Tibial nerve (tissue), 4 donors: ENCODE results near the gene SPTLC2. TPM values are rescaled to one million over a fixed set of nuclear protein-coding genes. Genes with fewer than 3 reads are reported as not detected.
A peak's percentile ranks its signal among the peaks of the same experiment; 100 is the strongest.
"Not testable (repeated sequence)": the region's sequence is repeated elsewhere in the genome, so short reads cannot be mapped to it uniquely, and the experiment has no call there.

Experiments
- DNase-seq, 2 donors: peaks; one replicate each; pipeline ENCODE4 v3.0.0-alpha.2; 2019; ENCODE audit warnings: low spot score in 2 of 2
- H3K27ac ChIP-seq, 4 donors: fragments of 200-600 bp; sonication (generic) in 3 of 4; one replicate each; pipeline ENCODE4 v1.5.1; 2017 to 2019; ENCODE audit warnings: mild to moderate bottlenecking in 1 of 4
- H3K27me3 ChIP-seq, 2 donors: fragments of 200-600 bp; sonication (generic) in 1 of 2; one replicate each; pipeline versions ENCODE4 v1.5.1 to v1.6.0; 2017 to 2019
- H3K36me3 ChIP-seq, 3 donors: fragments of 200-600 bp; sonication (generic); one replicate each; pipeline ENCODE4 v1.5.1; 2018 to 2019
- H3K4me1 ChIP-seq, 4 donors: fragments of 200-600 bp; sonication (generic) in 3 of 4; one replicate each; pipeline ENCODE4 v1.5.1; 2017 to 2019
- H3K4me3 ChIP-seq, 4 donors: fragments of 200-600 bp; sonication (generic) in 3 of 4; one replicate each; pipeline ENCODE4 v1.5.1; 2017 to 2019; ENCODE audit warnings: mild to moderate bottlenecking in 1 of 4, moderate library complexity in 1 of 4
- H3K9me3 ChIP-seq, 4 donors: fragments of 200-600 bp; sonication (generic) in 3 of 4; one replicate each; pipeline ENCODE4 v1.5.1; 2017 to 2019
- EP300 ChIP-seq, 2 donors: sonication (generic); formaldehyde crosslinking; IDR thresholded peaks; one replicate each; pipeline ENCODE4 v1.6.1; 2017; ENCODE audit warnings: antibody characterized with exemption in 2 of 2, mild to moderate bottlenecking in 1 of 2
- POLR2A ChIP-seq, 2 donors: fragments of 450-650 bp; IDR thresholded peaks; one replicate each; pipeline ENCODE4 v1.6.1; 2017; ENCODE audit warnings: antibody characterized with exemption in 2 of 2, mild to moderate bottlenecking in 2 of 2, moderate library complexity in 2 of 2
- WGBS, 2 donors: methylation state at CpG; one replicate each; pipeline ENCODE4 v1.1.5; 2018; 5-methylcytosine and 5-hydroxymethylcytosine counted together
- total RNA-seq, 4 donors: library from RNA; depleted of rRNA; stranded (reverse); fragments of >200 nt; gene quantifications; one replicate each; pipeline ENCODE4 v1.1.0, GENCODE V29; 2016
- TF ChIP-seq, protein P1 (sequence below), 5 experiments: fragments of 200-600 bp in 3 of 5; fragments of 450-650 bp in 2 of 5; sonication (generic) in 3 of 5; IDR thresholded peaks; one replicate each; pipeline ENCODE4 v1.5.1; 2016 to 2019; ENCODE audit warnings: antibody characterized with exemption in 5 of 5, mild to moderate bottlenecking in 3 of 5, moderate library complexity in 2 of 5

The SPTLC2 gene, protein sequence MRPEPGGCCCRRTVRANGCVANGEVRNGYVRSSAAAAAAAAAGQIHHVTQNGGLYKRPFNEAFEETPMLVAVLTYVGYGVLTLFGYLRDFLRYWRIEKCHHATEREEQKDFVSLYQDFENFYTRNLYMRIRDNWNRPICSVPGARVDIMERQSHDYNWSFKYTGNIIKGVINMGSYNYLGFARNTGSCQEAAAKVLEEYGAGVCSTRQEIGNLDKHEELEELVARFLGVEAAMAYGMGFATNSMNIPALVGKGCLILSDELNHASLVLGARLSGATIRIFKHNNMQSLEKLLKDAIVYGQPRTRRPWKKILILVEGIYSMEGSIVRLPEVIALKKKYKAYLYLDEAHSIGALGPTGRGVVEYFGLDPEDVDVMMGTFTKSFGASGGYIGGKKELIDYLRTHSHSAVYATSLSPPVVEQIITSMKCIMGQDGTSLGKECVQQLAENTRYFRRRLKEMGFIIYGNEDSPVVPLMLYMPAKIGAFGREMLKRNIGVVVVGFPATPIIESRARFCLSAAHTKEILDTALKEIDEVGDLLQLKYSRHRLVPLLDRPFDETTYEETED
- total RNA-seq, result 10 to 100 TPM; 25.5 to 45.2 (median 29.7) TPM

DNA sequence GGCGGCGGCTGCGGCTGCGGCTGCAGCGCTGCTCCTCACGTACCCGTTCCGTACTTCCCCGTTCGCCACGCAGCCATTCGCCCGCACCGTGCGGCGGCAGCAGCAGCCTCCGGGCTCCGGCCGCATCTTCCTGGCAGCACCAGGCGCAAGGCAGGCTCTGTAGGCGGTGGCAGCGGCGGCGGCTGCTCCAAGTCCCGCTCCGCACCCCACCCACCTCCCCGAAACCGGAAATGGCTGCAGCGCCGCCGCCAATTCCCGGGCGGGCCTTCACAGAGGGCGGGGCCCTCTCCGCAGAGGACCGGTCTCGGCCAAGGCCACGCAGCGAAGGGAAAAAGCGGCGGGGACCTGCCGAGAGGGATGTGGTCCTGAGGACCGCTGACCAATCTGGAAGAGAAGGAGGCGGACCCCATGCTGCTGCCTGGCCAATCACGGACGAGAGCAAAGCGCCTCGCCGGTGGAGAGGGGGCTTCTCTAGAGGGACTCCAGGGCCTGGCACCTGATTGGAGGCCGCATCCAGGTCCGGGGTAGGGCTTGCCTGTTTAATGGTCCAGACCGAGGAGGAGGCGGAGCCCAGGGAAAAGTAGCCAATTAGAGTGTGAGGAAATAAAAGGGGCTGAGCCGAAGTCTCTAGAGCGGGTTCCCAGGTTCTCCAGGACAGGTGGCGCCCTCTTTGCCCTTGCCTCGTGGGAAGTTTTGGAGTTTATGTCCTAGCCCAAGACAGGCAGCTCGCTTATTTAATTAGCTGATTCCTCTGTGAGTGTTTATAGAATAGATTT lies at the start of gene SPTLC2:
SPTLC2 (minus strand) TSS at position 184 of the 776 bp plus-strand sequence; CDS start at position 126, 58 bp downstream.
- H3K9me3 ChIP-seq, result no peaks in the 10 kb centered on the region
- H3K27ac ChIP-seq, result peak within 1 kb of the TSS; percentile 65 to 90 (median 85)
- no peaks in the 10 kb centered on the region for H3K27me3 ChIP-seq
- peak; percentile 93 to 94 for DNase-seq
- WGBS, 2 donors, result 0 to 2% methylated on average over 23 to 35 of the region's 58 CpGs
- no peaks in the 10 kb centered on the region for H3K36me3 ChIP-seq
- TF ChIP-seq POLR2A (IDR thresholded peaks at IDR 0.05) (peak; percentile 70 to 73), EP300 (IDR thresholded peaks at IDR 0.05) (peak; percentile 84 to 93)
- TF ChIP-seq, protein P1, sequence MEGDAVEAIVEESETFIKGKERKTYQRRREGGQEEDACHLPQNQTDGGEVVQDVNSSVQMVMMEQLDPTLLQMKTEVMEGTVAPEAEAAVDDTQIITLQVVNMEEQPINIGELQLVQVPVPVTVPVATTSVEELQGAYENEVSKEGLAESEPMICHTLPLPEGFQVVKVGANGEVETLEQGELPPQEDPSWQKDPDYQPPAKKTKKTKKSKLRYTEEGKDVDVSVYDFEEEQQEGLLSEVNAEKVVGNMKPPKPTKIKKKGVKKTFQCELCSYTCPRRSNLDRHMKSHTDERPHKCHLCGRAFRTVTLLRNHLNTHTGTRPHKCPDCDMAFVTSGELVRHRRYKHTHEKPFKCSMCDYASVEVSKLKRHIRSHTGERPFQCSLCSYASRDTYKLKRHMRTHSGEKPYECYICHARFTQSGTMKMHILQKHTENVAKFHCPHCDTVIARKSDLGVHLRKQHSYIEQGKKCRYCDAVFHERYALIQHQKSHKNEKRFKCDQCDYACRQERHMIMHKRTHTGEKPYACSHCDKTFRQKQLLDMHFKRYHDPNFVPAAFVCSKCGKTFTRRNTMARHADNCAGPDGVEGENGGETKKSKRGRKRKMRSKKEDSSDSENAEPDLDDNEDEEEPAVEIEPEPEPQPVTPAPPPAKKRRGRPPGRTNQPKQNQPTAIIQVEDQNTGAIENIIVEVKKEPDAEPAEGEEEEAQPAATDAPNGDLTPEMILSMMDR (IDR thresholded peaks at IDR 0.05), result peak in 2 of 5 experiments; percentile 13 to 55
- H3K4me3 ChIP-seq, result peak within 1 kb of the TSS; percentile 78 to 95 (median 90)
- peaks cover 0 to 41% (median 11%) of the 10 kb centered on the region in 4 donors for H3K4me1 ChIP-seq

DNA sequence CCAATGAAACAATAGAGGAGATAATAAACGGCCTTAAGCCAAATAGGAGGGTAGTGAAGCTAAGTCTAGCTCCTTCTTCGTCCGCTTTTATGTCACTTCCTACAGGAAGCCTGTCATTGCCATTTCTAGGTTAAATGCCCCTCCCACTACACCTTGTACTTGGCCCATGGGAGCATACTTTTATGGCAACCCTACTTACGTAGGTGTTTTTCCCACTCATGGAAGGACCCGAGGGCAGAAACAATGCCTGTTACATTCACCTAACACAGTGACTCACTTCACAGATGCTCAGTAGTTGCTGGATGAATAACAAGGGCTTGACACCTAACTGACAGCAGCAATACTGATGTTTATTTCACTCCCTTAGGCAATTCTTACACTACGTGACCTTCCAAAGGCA lies 46.9 kb upstream of the SPTLC2 start:
- H3K27ac ChIP-seq, result peak overlapping the region in 2 of 4 donors; percentile 58 to 71
- H3K9me3 ChIP-seq, result no peaks in the 10 kb centered on the region
- no peak for DNase-seq
- no peaks in the 10 kb centered on the region for H3K36me3 ChIP-seq
- 49 to 51% methylated on average over 6 of the region's 6 CpGs for WGBS, 2 donors
- no peak overlapping the region for H3K4me3 ChIP-seq
- H3K27me3 ChIP-seq, result no peaks in the 10 kb centered on the region
- no peaks in the 10 kb centered on the region for H3K4me1 ChIP-seq
- peak in 1 of 2 donors; percentile 22 for TF ChIP-seq EP300 (IDR thresholded peaks at IDR 0.05)
- TF ChIP-seq, protein P1 (IDR thresholded peaks at IDR 0.05), result no peak

DNA sequence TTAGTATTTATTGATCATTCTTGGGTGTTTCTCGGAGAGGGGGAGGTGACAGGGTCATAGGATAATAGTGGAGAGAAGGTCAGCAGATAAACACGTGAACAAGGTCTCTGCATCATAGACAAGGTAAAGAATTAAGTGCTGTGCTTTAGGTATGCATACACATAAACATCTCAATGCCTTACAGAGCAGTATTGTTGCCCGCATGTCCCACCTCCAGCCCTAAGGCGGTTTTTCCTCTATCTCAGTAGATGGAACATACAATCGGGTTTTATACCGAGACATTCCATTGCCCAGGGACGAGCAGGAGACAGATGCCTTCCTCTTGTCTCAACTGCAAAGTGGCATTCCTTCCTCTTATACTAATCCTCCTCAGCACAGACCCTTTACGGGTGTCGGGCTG lies 45.1 kb upstream of the SPTLC2 start:
- not testable (repeated sequence) for H3K4me1 ChIP-seq, DNase-seq, H3K36me3 ChIP-seq, H3K9me3 ChIP-seq, H3K27ac ChIP-seq, H3K4me3 ChIP-seq, H3K27me3 ChIP-seq
- WGBS, 2 donors, result 49 to 69% methylated on average over 9 of the region's 9 CpGs

DNA sequence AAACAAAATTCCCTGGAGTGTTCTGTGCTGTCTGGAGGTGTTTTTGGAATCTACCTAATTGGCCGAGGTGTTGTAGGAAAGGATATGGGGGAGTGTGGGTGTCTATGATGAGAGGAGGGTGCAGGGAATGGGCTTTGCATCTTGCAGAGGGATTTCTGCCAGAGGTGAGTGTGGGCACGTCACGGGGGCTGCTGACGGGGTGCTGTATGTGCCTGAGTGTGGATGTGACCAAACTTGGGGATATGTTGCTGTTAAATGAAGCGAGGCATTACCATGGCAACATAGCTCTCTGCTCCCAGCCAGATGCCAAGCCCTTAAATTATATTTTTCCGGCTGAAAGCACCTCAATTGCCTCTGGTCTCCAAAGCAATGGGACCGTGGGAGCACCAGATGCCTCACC lies 44.3 kb upstream of the SPTLC2 start:
- Histone ChIP-seq H3K4me1 (no peaks in the 10 kb centered on the region), H3K9me3 (no peaks in the 10 kb centered on the region), H3K27me3 (no peaks in the 10 kb centered on the region), H3K36me3 (no peaks in the 10 kb centered on the region), H3K4me3 (no peak overlapping the region), H3K27ac (peak overlapping the region in 2 of 4 donors; percentile 13 to 51)
- WGBS, 2 donors, result 71 to 72% methylated on average over 7 of the region's 7 CpGs
- DNase-seq, result no peak
- TF ChIP-seq POLR2A (IDR thresholded peaks at IDR 0.05) (no peak), EP300 (IDR thresholded peaks at IDR 0.05) (no peak)
- TF ChIP-seq, protein P1 (IDR thresholded peaks at IDR 0.05), result no peak

DNA sequence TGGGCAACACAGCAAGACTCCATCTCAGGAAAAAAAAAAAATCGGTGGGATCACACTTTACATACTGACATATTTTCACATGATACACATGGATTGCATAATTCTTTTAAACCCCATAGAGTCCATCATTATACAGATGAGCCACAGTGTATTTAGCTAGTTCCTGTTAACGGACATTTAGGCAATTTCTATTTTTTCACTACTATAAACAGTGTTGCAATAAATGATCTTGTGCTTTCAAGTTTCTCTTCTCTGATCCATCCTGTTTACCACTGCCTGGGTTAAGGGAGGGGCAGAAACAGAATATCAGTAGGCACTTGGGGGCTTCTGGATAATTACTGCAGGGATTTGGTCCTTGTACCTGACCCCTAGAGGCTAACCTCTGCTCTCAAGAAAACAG lies 43.4 kb upstream of the SPTLC2 start:
- Histone ChIP-seq H3K27ac (peak overlapping the region in 2 of 4 donors; percentile 13 to 51), H3K4me1 (no peaks in the 10 kb centered on the region), H3K9me3 (no peaks in the 10 kb centered on the region), H3K27me3 (no peaks in the 10 kb centered on the region), H3K4me3 (no peak overlapping the region), H3K36me3 (no peaks in the 10 kb centered on the region)
- TF ChIP-seq POLR2A (IDR thresholded peaks at IDR 0.05) (no peak), EP300 (IDR thresholded peaks at IDR 0.05) (peak; percentile 62 to 75)
- TF ChIP-seq, protein P1 (IDR thresholded peaks at IDR 0.05), result no peak
- DNase-seq, result no peak
- 67 to 74% methylated on average over 2 of the region's 2 CpGs for WGBS, 2 donors
